Stimulated activated CD4-positive, alpha-beta T cell treated with anti-CD3 and anti-CD28 coated beads, Interleukin-4, amount 100 ng/mL, for 24 hours (primary cell): Measurements from ENCODE around the gene S1PR4.
A peak's percentile ranks its signal among the peaks of the same experiment; 100 is the strongest.
"Not testable (repeated sequence)": the region's sequence is repeated elsewhere in the genome, so short reads cannot be mapped to it uniquely, and the experiment has no call there.

Source experiments
- DNase-seq: peaks from one replicate; pipeline ENCODE4 v3.0.0-alpha.2; 2020

The S1PR4 gene

DNA sequence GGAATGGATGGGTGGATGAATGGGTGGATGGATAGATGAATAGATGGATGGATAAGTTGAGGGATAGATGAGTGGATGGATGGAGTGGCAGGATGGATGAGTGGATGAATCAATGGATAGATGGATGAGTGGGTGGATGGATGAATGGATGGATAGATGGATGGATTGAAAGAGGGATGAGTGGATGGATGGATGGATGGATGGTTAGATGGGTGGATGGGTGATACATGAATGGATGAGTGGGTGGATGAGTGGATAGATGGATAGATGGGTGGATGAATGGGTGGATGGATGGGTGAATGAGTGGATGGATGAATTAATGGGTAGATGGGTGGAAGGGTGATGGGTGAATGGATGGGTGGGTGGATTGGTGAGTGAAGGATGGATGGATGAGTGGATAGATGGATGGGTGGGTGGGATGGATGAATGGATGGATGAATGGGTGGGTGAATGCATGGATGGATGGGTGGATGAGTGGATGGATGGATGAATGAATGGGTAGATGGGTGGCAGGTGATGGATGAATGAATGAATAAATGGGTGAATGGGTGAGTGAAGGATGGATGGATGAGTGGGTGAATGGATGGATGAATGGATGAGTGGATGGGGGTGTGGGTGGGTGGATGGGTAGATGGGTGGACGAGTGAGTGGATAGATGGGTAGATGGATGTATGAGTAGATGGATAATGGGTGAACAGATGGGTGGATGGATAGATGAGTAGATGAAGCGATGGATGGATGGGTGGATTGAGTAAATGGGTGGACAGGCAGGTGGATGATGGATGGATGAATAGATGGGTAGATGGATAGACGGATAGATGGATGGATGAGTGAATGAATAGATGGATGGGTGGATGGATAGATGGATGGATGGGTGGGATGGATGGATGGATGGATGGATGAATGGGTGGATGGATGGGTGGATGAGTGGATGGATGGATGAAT is 25.0 kb upstream of the S1PR4 start:
- no peak for DNase-seq

DNA sequence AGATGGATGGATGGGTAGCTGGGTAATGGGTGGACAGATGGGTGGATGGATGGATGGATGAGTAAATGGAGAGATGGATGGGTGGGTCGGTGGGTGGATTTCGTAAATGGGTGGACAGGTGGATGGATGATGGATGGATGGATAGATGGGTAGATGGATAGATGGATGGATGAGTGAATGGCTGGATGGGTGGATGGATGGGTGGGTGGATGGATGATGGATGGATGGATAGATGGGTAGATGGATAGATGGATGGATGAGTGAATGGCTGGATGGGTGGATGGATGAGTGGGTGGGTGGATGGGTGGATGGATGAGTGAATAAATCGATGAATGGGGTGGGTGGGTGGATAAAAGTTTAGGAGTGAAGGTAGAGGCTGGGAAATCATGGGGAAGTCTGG is 24.1 kb upstream of the S1PR4 start:
- not testable (repeated sequence) for DNase-seq

DNA sequence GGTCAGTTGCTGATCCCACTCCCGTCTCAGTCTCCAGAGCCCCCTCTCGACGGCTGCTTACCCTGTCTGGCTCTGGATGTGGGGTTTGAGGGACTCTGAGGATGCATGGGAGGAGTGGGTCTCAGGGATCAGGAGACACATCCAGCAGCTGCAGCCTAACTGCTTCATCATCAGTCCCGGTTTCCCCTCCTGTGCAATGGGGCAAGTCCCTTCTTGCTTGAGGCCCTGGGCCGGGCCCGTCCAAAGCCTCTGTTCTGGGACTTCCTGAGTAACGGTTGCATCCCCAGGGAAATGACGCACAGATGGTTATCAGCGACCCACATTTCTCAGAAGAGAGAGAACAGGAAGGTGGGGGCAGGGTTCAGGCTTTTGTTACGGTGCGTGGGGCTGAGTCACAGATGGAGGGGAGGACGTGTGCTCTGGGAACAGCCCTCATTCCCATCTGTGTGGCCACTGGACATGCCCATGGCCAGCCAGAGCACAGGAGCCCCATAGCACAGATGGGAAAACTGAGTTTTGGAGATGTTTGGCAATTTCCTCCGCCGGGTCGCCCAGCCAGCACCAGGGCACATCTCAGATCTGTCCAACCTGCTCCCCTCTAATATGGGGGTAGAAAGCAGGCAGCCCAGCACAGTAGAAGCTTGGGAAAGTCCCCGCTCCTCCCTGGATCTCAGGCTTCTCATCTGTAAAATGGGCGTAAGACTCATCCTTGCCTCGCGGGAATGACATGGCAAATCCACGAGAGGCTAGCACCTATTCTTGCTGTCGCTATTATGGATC is 23.4 kb upstream of the S1PR4 start:
- DNase-seq: peak; percentile 90

DNA sequence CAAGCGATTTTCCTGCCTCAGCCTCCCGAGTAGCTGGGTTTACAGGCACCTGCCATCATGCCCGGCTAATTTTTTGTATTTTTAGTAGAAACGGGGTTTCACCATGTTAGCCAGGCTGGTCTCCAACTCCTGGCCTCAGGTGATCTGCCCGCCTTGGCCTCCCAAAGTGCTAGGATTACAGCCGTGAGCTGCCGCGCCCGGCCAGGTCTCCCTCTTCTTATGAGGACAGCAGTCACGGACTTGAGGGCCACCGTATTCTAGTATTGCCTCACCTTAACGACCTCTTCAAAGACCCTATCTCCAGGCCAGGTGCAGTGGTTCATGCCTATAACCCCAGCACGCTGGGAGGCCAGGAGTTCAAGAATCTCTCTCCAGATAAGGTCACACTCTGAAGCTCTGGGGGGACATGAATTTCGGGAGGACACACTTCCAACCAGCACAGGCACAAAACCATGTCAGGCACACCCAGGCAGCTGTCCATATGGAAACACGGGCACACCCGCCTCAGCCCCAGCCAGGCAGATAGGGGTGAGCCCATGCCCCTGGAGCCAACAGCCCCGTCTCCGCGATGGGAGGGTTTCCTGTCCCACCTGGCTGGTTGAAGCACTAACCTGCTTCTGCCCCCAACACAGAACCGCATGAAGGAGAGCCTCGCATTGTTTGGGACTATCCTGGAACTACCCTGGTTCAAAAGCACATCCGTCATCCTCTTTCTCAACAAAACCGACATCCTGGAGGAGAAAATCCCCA is 21.3 kb upstream of the S1PR4 start:
- DNase-seq: no peak

DNA sequence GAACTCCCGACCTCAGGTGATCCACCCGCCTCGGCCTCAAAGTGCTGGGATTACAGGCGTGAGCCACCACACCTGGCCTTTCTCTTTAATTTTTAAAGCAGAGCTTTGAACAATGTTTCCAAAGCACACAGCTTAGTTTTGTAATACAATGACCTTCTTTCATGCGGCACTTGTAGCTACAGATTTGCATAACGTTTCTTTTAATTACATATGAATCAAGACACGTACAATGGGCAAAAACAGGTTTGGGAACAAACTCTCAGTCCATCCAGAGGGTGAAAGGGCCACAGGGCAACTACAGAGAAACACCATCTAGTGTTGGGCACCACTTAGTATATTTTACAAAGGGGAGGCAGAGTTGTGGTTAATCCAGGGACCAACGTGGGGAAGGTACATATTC is 19.0 kb upstream of the S1PR4 start:
- DNase-seq: no peak

DNA sequence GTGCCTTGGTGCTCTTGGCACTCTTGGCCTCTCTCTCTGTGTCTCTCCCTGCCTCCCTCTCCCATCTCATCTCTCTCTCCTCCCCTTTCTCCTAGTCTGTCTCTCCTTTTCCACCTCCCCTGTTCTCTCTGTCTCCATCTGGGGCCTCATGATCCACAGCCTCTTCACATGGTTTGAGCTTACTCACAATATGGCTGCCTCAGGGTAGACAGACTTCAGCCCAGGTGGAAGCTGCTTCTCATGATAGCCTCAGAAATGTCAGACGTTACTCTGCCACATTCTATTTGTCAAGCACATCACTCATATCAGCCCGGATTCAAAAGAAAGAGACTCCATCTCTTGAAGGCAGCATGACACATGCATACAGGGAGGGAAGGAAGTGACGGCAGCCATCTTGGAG is 18.4 kb upstream of the S1PR4 start:
- no peak for DNase-seq

DNA sequence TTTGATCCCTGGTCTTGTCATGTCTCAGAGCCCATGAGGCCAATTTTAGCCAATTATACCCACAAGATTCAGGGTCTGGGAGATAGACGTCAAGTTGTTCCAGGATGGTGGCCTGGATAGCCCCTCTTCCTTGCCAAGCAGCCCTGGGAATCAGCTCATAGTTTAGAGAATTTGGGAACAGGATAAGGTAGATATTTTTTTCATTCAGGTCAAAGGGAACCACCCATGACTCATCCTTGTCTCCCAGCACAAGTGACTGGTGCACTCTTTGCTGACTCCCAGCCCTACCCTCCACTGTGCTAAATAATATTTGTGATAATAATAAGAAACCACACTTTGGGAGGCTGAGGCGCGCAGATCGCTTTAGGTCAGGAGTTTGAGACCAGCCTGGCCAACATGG is 17.1 kb upstream of the S1PR4 start:
- no peak for DNase-seq

DNA sequence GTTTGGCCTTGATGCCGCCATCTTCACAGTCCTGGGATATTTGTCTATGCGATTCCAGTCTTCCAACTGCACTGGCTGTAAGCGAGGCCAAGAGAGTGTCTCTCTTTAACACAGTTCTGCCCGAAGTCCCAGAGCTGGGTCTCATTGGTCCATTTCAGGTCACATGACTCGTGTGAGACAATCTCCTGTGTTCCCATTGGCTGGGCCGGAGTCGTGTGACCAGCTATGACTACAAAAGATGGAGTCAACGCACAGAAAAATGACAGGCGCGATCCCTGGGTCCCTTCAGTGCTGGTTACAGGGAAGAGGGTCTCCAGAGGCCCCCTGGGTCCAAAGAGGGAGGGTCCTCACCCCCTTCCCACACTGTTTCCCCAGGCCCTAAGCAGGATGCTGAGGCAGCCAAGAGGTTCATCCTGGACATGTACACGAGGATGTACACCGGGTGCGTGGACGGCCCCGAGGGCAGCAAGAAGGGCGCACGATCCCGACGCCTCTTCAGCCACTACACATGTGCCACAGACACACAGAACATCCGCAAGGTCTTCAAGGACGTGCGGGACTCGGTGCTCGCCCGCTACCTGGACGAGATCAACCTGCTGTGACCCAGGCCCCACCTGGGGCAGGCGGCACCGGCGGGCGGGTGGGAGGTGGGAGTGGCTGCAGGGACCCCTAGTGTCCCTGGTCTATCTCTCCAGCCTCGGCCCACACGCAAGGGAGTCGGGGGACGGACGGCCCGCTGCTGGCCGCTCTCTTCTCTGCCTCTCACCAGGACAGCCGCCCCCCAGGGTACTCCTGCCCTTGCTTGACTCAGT is 15.9 kb upstream of the S1PR4 start:
- DNase-seq: no peak

DNA sequence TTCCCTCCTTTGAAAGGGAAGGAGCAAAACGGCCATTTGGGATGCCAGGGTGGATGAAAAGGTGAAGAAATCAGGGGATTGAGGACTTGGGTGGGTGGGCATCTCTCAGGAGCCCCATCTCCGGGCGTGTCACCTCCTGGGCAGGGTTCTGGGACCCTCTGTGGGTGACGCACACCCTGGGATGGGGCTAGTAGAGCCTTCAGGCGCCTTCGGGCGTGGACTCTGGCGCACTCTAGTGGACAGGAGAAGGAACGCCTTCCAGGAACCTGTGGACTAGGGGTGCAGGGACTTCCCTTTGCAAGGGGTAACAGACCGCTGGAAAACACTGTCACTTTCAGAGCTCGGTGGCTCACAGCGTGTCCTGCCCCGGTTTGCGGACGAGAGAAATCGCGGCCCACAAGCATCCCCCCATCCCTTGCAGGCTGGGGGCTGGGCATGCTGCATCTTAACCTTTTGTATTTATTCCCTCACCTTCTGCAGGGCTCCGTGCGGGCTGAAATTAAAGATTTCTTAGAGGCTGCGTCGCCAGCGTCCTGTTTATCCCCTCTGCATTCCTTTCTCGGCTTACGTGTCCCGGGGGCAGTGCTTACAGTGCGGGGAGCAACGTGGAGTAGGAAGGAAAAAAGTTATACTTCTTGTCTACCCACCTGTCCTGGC is 15.2 kb upstream of the S1PR4 start:
- DNase-seq: peak; percentile 80

DNA sequence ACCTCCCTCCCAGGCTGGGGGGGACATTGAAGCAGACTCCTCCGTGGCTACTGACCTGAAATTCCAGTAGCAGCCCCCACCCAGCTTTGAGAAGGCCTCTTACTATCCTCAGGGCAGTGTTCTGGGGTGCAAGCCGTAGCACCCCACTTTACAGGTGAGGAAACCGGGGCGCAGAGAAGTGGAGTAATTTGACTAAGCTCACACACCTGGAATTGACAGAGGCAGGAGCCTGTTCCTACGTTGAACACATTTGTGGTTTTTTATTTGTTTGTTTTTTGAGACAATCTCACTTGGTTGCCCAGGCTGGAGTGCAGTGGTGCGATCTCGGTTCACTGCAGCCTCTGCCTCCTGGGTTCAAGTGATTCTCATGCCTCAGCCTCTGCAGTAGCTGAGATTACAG is 14.6 kb upstream of the S1PR4 start:
- DNase-seq: no peak

DNA sequence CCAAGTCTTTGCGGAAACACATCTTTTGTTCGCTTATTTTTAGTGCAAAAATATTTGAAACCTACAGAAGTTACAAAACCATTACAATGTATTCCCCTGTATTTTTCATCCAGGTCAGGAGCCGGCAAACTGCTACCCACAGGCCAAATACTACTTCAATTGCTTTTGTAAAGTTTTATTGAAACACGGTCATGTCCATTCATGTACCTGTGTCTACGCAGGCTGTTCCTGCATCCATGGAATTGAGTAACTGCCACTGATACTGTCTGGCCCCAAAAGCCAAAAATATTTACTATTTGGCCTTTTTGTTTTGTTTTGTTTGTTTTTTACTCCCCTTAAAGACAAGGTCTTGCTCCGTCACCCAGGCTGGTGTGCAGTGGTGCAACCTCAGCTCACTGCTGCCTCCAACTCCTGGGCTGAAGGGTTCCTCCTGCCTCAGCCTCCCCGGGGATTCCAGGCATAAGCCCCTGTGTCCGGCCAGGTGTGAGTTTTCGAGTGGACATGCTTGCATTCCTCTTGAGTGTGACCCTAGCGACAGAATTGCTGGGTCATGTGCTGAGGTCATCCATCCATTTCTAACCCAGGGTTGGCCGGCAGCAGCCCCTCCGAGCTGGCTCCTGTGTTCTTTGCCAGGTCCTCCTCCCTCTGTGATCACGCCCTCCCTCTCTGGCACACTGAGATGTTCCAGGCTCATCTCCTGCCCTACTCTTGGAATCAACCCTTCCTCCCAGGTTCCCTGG is 10.9 kb upstream of the S1PR4 start:
- DNase-seq: no peak

DNA sequence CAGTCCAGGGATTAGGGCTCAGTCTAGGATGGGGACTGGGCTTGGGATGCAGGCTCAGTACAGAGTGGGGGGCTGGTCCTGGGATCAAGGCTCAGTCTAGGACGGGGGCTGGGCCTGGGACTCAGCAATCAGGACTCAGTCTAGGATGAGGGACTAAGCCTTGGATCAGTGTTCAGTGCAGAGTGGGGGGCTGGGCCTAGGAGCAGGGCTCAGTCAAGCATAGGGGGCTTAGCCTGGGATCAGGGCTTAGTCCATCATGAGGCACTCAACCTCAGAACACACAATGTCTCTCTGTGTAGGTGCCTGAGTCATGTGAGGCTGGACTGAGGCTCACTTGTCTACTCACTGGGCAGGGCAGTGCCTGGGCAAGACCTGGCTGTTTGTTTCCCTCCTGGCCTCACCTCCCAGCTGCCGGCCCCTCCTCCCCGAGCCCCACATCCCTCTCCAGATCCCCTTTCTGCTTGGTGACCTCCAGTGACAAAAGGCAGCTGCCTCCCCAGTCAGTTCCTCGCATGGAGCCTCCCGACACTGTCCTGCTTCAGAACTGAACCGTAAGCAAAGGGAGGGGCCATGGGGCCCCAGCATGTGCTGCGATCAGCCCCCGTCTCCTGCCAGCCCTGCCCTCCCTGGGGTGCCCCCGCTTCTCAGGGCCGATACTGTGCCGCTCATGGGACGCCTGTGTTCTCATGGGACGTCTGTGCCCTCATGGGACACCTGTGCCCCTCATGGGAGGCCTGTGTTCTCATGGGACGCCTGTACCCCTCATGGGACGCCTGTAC is 6.5 kb upstream of the S1PR4 start:
- DNase-seq: no peak

DNA sequence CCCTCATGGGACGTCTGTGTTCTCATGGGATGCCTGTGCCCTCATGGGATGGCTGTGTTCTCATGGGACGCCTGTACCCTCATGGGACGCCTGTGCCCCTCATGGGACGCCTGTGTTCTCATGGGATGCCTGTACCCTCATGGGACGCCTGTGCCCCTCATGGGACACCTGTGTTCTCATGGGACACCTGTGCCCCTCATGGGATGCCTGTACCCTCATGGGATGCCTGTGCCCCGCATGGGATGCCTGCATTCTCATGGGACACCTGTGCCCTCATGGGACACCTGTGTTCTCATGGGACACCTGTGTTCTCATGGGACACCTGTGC is 5.9 kb upstream of the S1PR4 start:
- not testable (repeated sequence) for DNase-seq

DNA sequence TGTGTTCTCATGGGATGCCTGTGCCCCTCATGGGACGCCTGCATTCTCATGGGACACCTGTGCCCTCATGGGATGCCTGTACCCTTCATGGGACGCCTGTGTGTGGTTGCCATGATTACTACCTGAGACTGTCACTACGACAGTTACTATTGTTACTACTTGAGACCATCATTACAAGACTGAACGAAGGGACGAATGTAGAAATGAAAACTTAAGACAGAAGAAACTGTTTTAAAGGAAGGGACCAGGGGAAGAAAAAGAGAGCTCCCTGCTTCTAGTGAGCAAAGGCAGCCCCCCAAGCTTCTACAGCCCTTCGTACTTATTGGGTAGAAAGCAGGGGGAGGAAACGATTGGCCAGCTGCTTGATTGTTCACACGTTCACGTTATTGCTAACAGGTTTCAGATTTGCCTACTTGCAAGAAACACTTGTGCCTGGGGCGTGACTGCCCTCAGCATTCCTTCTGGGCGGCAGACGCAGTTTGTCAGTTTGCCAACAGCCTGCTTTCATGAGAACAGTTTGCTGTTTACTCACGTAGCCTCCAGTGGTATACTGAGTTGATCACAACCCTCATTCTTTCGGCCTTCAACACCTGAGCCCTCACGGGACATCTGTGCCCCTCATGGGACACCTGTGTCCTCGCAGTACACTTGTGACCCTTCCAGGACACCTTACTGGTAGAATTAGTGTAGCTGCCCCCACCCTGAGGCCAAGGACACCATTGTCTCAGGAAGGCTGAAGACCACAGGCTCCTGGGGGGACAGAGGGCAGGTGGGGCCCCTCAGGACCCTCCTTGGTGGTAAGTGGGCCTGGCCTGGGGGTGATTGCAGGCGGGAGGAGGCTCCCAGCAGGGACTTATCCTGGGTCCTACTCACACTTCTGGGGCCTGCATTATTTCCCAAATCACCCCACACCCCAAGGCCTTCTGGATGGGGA is 2.5 kb upstream of the S1PR4 start:
- DNase-seq: no peak

DNA sequence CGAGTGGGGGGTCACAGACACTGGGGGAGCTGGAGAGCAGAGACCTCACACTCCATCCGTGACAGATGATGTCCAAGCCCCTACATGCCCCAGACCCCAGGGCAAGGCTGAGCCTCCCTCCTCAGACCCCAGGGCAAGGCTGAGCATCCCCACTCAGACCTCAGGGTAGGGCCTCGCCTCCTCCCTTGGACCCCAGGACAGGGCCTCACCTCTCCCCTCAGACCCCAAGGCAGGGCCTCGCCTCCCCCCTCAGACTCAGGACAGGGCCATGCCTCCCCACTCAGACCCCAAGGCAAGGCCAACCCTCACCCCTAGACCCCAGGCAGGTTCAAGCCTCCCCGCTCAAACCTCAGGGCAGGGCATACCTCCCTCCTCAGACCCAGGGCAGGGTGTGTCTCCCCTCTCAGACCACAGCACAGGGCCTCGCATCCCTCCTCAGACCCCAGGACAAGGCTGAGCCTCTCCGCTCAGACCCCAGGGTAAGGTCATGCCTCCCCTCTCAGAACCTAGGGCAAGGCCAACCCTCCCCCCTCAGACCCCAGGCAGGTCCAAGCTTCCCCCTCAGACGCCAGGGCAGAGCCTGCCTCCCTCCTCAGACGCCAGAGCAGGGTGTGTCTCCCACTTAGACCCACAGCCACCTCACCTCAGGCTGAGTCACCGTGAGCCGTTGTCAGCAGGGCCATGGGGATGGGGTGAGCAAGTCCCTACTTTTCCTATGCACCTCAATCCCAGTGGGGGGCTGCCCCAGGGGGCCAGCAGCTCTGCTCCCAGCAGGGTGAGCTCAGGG is 1.7 kb upstream of the S1PR4 start:
- peak; percentile 78 for DNase-seq

DNA sequence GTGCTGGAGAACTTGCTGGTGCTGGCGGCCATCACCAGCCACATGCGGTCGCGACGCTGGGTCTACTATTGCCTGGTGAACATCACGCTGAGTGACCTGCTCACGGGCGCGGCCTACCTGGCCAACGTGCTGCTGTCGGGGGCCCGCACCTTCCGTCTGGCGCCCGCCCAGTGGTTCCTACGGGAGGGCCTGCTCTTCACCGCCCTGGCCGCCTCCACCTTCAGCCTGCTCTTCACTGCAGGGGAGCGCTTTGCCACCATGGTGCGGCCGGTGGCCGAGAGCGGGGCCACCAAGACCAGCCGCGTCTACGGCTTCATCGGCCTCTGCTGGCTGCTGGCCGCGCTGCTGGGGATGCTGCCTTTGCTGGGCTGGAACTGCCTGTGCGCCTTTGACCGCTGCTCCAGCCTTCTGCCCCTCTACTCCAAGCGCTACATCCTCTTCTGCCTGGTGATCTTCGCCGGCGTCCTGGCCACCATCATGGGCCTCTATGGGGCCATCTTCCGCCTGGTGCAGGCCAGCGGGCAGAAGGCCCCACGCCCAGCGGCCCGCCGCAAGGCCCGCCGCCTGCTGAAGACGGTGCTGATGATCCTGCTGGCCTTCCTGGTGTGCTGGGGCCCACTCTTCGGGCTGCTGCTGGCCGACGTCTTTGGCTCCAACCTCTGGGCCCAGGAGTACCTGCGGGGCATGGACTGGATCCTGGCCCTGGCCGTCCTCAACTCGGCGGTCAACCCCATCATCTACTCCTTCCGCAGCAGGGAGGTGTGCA is 587 bp downstream of the S1PR4 start:
- DNase-seq: peak; percentile 37

DNA sequence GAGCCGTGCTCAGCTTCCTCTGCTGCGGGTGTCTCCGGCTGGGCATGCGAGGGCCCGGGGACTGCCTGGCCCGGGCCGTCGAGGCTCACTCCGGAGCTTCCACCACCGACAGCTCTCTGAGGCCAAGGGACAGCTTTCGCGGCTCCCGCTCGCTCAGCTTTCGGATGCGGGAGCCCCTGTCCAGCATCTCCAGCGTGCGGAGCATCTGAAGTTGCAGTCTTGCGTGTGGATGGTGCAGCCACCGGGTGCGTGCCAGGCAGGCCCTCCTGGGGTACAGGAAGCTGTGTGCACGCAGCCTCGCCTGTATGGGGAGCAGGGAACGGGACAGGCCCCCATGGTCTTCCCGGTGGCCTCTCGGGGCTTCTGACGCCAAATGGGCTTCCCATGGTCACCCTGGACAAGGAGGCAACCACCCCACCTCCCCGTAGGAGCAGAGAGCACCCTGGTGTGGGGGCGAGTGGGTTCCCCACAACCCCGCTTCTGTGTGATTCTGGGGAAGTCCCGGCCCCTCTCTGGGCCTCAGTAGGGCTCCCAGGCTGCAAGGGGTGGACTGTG is 1.2 kb downstream of the S1PR4 start:
- peak; percentile 53 for DNase-seq
